Endodermal cell (in vitro differentiated cells): Measurements from ENCODE around the gene VSTM4. TPM values are rescaled to one million over a fixed set of nuclear protein-coding genes. Genes with fewer than 3 reads are reported as not detected.
A peak's percentile ranks its signal among the peaks of the same experiment; 100 is the strongest.

Experiments used
- DNase-seq: peaks from one replicate; pipeline ENCODE4 v3.0.0-alpha.2; 2017
- H3K27ac ChIP-seq: 2 replicates; pipeline ENCODE4 v1.5.1; 2013; ENCODE audit warnings: mild to moderate bottlenecking, low read depth, low read length, moderate library complexity
- H3K27me3 ChIP-seq: 2 replicates; pipeline ENCODE4 v1.6.1; 2013; ENCODE audit warnings: mild to moderate bottlenecking, low read length, moderate library complexity; ENCODE audit not compliant: insufficient read depth, control insufficient read depth, poor library complexity, severe bottlenecking
- H3K36me3 ChIP-seq: 2 replicates; pipeline ENCODE4 v1.7.0; 2013; ENCODE audit warnings: mild to moderate bottlenecking, low read length, moderate library complexity; ENCODE audit not compliant: control insufficient read depth, insufficient read depth
- H3K4me1 ChIP-seq: one replicate; pipeline ENCODE4 v1.7.0; 2013; ENCODE audit warnings: low read length; ENCODE audit not compliant: control insufficient read depth, insufficient read depth
- H3K4me3 ChIP-seq: 2 replicates; pipeline ENCODE4 v1.5.1; 2013; ENCODE audit warnings: mild to moderate bottlenecking, low read length, moderate library complexity
- H3K9ac ChIP-seq: 2 replicates; pipeline ENCODE4 v1.6.1; 2013; ENCODE audit warnings: mild to moderate bottlenecking, low read length, moderate library complexity; ENCODE audit not compliant: poor library complexity, severe bottlenecking; ENCODE audit errors: extremely low read depth
- H3K9me3 ChIP-seq: 2 replicates; pipeline ENCODE4 v1.6.1; 2013; ENCODE audit warnings: mild to moderate bottlenecking, low read length, moderate library complexity; ENCODE audit not compliant: control insufficient read depth
- H3K27ac Mint-ChIP-seq: 2 replicates; pipeline ENCODE4 v1.8.0; 2020; ENCODE audit warnings: mixed read lengths
- H3K27me3 Mint-ChIP-seq: 2 replicates; pipeline ENCODE4 v1.8.0; 2021; ENCODE audit warnings: mild to moderate bottlenecking, mixed read lengths; ENCODE audit not compliant: insufficient read depth
- H3K36me3 Mint-ChIP-seq: 2 replicates; pipeline ENCODE4 v1.8.0; 2020; ENCODE audit warnings: low read depth, mixed read lengths
- H3K4me1 Mint-ChIP-seq: 2 replicates; pipeline ENCODE4 v1.8.0; 2020; ENCODE audit warnings: mixed read lengths
- H3K4me3 Mint-ChIP-seq: 2 replicates; pipeline ENCODE4 v1.8.0; 2020; ENCODE audit warnings: mild to moderate bottlenecking, moderate library complexity, mixed read lengths
- H3K9me3 Mint-ChIP-seq: 2 replicates; pipeline ENCODE4 v1.8.0; 2020; ENCODE audit warnings: mild to moderate bottlenecking, mixed read lengths
- WGBS, 2 experiments: methylation state at CpG; one replicate each; pipeline versions ENCODE4 v1.1.5 to v1.1.7; 2013; ENCODE audit warnings: missing lambda C conversion rate in 2 of 2, mixed read lengths in 1 of 2; ENCODE audit not compliant: insufficient coverage in 1 of 2, insufficient read length in 1 of 2; 5-methylcytosine and 5-hydroxymethylcytosine counted together
- total RNA-seq, 2 donors: library from RNA; stranded (reverse); fragmentation: NEBNext Ultra II Directional in 1 of 2; extraction: Animal tissue kit (Norgen Biotek cat#: 25700) in 1 of 2; gene quantifications; 2 replicates in 1 of 2; 3 replicates in 1 of 2; pipeline ENCODE4 v1.2.1, GENCODE V29; 2021
- TF ChIP-seq, protein P1 (sequence below): fragments of 200-600 bp; sonication (generic); conservative IDR thresholded peaks from 2 replicates; pipeline ENCODE4 v1.5.0; 2021; ENCODE audit warnings: antibody characterized with exemption, mild to moderate bottlenecking

Gene VSTM4
- total RNA-seq, 2 donors from 2014 or later = 0.51 to 0.77 TPM

DNA sequence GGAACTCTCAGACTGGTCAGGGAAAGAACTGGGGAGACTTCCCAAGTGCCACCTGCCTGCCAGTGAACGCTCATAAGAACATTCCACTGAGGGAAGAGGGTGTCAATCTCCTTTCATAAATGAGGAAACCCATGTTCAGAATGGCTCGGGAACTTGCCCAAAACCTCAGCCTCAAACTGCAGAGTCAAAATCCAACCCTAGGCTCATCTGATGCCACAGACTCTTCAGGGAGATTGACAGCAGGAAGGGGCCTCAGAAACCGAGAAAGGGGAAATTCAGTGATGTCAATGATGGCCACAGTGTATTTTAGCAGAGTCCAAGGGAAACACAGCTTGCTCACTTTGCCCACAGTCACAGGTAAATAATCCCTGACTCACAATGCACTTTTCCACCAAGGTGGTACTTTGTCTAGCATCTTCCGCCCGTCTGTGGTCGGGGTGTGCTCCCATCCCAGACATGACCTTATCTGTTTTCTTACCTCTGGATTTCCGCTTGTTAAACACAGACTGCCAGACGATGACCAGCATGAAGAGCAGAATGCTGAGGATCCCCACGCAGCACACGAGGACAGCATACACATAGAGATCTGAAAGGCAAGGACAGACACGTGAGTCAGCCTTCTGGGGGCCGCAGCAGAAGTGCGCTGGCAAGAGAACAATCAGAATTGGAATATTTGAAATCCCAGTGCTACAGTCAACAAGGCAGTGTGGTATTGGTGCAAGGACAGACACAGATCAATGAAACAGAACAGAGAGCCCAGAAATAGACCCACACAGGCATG lies 38.4 kb downstream of the VSTM4 start:
- WGBS, 2 experiments = 92 to 97% methylated on average over 12 to 13 of the region's 13 CpGs
- Mint-ChIP-seq H3K9me3 (no peaks in the 10 kb centered on the region), H3K36me3 (no peaks in the 10 kb centered on the region), H3K27ac (no peak overlapping the region), H3K4me3 (no peak overlapping the region), H3K27me3 (peaks cover 15% of the 10 kb centered on the region), H3K4me1 (peaks cover 4% of the 10 kb centered on the region)
- Histone ChIP-seq H3K27me3 (peaks cover 8% of the 10 kb centered on the region), H3K27ac (no peak overlapping the region), H3K36me3 (no peaks in the 10 kb centered on the region), H3K4me3 (no peak overlapping the region), H3K9ac (no peak overlapping the region), H3K4me1 (no peaks in the 10 kb centered on the region), H3K9me3 (no peaks in the 10 kb centered on the region)
- TF ChIP-seq, protein P1, sequence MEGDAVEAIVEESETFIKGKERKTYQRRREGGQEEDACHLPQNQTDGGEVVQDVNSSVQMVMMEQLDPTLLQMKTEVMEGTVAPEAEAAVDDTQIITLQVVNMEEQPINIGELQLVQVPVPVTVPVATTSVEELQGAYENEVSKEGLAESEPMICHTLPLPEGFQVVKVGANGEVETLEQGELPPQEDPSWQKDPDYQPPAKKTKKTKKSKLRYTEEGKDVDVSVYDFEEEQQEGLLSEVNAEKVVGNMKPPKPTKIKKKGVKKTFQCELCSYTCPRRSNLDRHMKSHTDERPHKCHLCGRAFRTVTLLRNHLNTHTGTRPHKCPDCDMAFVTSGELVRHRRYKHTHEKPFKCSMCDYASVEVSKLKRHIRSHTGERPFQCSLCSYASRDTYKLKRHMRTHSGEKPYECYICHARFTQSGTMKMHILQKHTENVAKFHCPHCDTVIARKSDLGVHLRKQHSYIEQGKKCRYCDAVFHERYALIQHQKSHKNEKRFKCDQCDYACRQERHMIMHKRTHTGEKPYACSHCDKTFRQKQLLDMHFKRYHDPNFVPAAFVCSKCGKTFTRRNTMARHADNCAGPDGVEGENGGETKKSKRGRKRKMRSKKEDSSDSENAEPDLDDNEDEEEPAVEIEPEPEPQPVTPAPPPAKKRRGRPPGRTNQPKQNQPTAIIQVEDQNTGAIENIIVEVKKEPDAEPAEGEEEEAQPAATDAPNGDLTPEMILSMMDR = no peak
- no peak for DNase-seq

- no peaks in the 10 kb centered on the region for H3K36me3 Mint-ChIP-seq
- Histone ChIP-seq H3K27ac (no peak overlapping the region), H3K9me3 (no peaks in the 10 kb centered on the region), H3K27me3 (peaks cover 12% of the 10 kb centered on the region), H3K9ac (no peak overlapping the region), H3K36me3 (no peaks in the 10 kb centered on the region), H3K4me1 (no peaks in the 10 kb centered on the region), H3K4me3 (no peak overlapping the region)
- H3K27me3 Mint-ChIP-seq = peaks cover 16% of the 10 kb centered on the region
- H3K4me1 Mint-ChIP-seq = no peaks in the 10 kb centered on the region
- TF ChIP-seq, protein P1 = no peak
- H3K9me3 Mint-ChIP-seq = no peaks in the 10 kb centered on the region
- H3K27ac Mint-ChIP-seq = no peak overlapping the region
- H3K4me3 Mint-ChIP-seq = no peak overlapping the region
- 94 to 97% methylated on average over 6 to 7 of the region's 7 CpGs for WGBS, 2 experiments
- DNase-seq = no peak
Observed at GRCh38 chr10:49076319-49076718, 39.0 kb downstream of the VSTM4 start.

- no peak overlapping the region for H3K27ac ChIP-seq
- 80 to 96% methylated on average over 1 to 2 of the region's 2 CpGs for WGBS, 2 experiments
- H3K4me1 Mint-ChIP-seq = no peaks in the 10 kb centered on the region
Observed at GRCh38 chr10:49075743-49076142, 39.6 kb downstream of the VSTM4 start.

More at GRCh38 chr10:49075743-49076142, 39.6 kb downstream of the VSTM4 start:
- Histone ChIP-seq H3K27me3 (peaks cover 15% of the 10 kb centered on the region), H3K9ac (no peak overlapping the region), H3K4me1 (no peaks in the 10 kb centered on the region), H3K4me3 (no peak overlapping the region), H3K9me3 (no peaks in the 10 kb centered on the region), H3K36me3 (no peaks in the 10 kb centered on the region)
- TF ChIP-seq, protein P1 = no peak
- peak; percentile 28 for DNase-seq
- H3K9me3 Mint-ChIP-seq = no peaks in the 10 kb centered on the region
- H3K36me3 Mint-ChIP-seq = no peaks in the 10 kb centered on the region
- peaks cover 17% of the 10 kb centered on the region for H3K27me3 Mint-ChIP-seq
- H3K27ac Mint-ChIP-seq = no peak overlapping the region
- no peak overlapping the region for H3K4me3 Mint-ChIP-seq
